ENCODE data around the gene GUF1. TPM values are rescaled to one million over a fixed set of nuclear protein-coding genes. Genes with fewer than 3 reads are reported as not detected.

The GUF1 gene
- total RNA-seq, 1 experiment from 2014 or later: 30.5 TPM

GRCh38 chr4:44663539-44664263 lies 14.5 kb upstream of the GUF1 start:
- Histone ChIP-seq H3K9ac (ENCODE audit: low read length) (no peak overlapping the region), H3K27ac (ENCODE audit: low read depth, low read length) (no peak overlapping the region), H3K27me3 (ENCODE audit: insufficient read depth, low read length) (no peaks in the 10 kb centered on the region; the same call in none of the 2 replicates), H3K79me2 (ENCODE audit: insufficient read depth, low read length) (no peaks in the 10 kb centered on the region), H3K4me3 (replicated peaks in 1 of 2; ENCODE audit: low read depth in 1 of 2, low read length in 2 of 2) (no peak overlapping the region), H3K36me3 (ENCODE audit: control insufficient read depth in 1 of 2, insufficient read depth in 2 of 2, low read length in 2 of 2) (no peaks in the 10 kb centered on the region), H4K20me1 (ENCODE audit: insufficient read depth) (no peaks in the 10 kb centered on the region), H3K4me2 (ENCODE audit: low read length) (no peak overlapping the region), H3K9me3 (ENCODE audit: control insufficient read depth in 1 of 2, insufficient read depth in 1 of 2, low read depth in 1 of 2, low read length in 2 of 2) (no peaks in the 10 kb centered on the region), H2AFZ (ENCODE audit: low read depth, low read length, poor library complexity, severe bottlenecking) (no peak overlapping the region), H3K9me2 (ENCODE audit: insufficient read depth) (no peaks in the 10 kb centered on the region), H3K4me1 (ENCODE audit: control insufficient read depth in 1 of 2, insufficient read depth in 2 of 2, low read length in 2 of 2) (no peaks in the 10 kb centered on the region; a peak in 1 of 4 replicates)
- no peak for DNase-seq (ENCODE audit: low read depth, low spot score)
- no peak for ATAC-seq
- no peak for TF ChIP-seq YY1 (IDR thresholded peaks at IDR 0.05; ENCODE audit: extremely low read depth, insufficient replicate concordance, low read depth, low read length)
- no peak for TF ChIP-seq FOSL1 (IDR thresholded peaks at IDR 0.05; ENCODE audit: low read depth)
- no peak for TF ChIP-seq EZH2phosphoT487 (IDR thresholded peaks at IDR 0.05; ENCODE audit: borderline replicate concordance)
- no peak for TF ChIP-seq ATF3 (IDR thresholded peaks at IDR 0.05)
- no peak for TF ChIP-seq TCF7L2 (IDR thresholded peaks at IDR 0.05; ENCODE audit: borderline replicate concordance, extremely low read depth, insufficient read depth, insufficient read length)
- TF ChIP-seq POLR2A (IDR thresholded peaks at IDR 0.05; ENCODE audit: borderline replicate concordance, extremely low read depth, insufficient read depth, insufficient read length): no peak
- intact Hi-C loops (cut with micrococcal nuclease): no loop called here
- no TSS peak for BruUV-seq (replicated peaks)
- ChIA-PET CTCF (no interaction called here), RAD21 (ENCODE audit: low non-redundant PET in 1 of 2, low total read pairs in 2 of 2, uncharacterized antibody in 2 of 2, unreplicated experiment in 2 of 2) (no interaction called here), POLR2A (no interaction called here)

- ATAC-seq (no peak), DNase-seq (ENCODE audit: low read depth, low spot score) (no peak)
- TF ChIP-seq EZH2 (IDR thresholded peaks at IDR 0.05) (no peak), YY1 (IDR thresholded peaks at IDR 0.05; ENCODE audit: extremely low read depth, insufficient replicate concordance, low read depth, low read length) (no peak), JUND (IDR thresholded peaks at IDR 0.05) (no peak), ZFX (IDR thresholded peaks at IDR 0.05) (no peak), SIN3A (IDR thresholded peaks at IDR 0.05; ENCODE audit: low read depth) (no peak), RAD21 (IDR thresholded peaks at IDR 0.05; ENCODE audit: low read depth) (no peak), REST (IDR thresholded peaks at IDR 0.05; ENCODE audit: low read depth) (no peak), POLR2A (IDR thresholded peaks at IDR 0.05; ENCODE audit: borderline replicate concordance, extremely low read depth, insufficient read depth, insufficient read length) (no peak), ELF1 (IDR thresholded peaks at IDR 0.05; ENCODE audit: borderline replicate concordance, low read depth) (no peak), MAX (IDR thresholded peaks at IDR 0.05) (no peak)
- Histone ChIP-seq H3K9me2 (ENCODE audit: insufficient read depth) (no peaks in the 10 kb centered on the region), H2AFZ (ENCODE audit: low read depth, low read length, poor library complexity, severe bottlenecking) (no peak overlapping the region), H3K4me1 (ENCODE audit: control insufficient read depth in 1 of 2, insufficient read depth in 2 of 2, low read length in 2 of 2) (no peaks in the 10 kb centered on the region), H3K79me2 (ENCODE audit: insufficient read depth, low read length) (no peaks in the 10 kb centered on the region), H4K20me1 (ENCODE audit: insufficient read depth) (no peaks in the 10 kb centered on the region), H3K36me3 (ENCODE audit: control insufficient read depth in 1 of 2, insufficient read depth in 2 of 2, low read length in 2 of 2) (no peaks in the 10 kb centered on the region), H3K9ac (ENCODE audit: low read length) (no peak overlapping the region), H3K4me2 (ENCODE audit: low read length) (no peak overlapping the region), H3K27ac (ENCODE audit: low read depth, low read length) (no peak overlapping the region), H3K4me3 (replicated peaks in 1 of 2; ENCODE audit: low read depth in 1 of 2, low read length in 2 of 2) (no peak overlapping the region), H3K9me3 (ENCODE audit: control insufficient read depth in 1 of 2, insufficient read depth in 1 of 2, low read depth in 1 of 2, low read length in 2 of 2) (no peaks in the 10 kb centered on the region), H3K27me3 (ENCODE audit: insufficient read depth, low read length) (no peaks in the 10 kb centered on the region; the same call in none of the 2 replicates)
- intact Hi-C loops (cut with micrococcal nuclease): no loop called here
- CTCF ChIA-PET: no interaction called here
- POLR2A ChIA-PET: interaction anchor here (2.1 kb wide), 1 partner anchor 10 kb away, joined by 7 read pairs; the partner anchor contains the start of gene GUF1
- RAD21 ChIA-PET (ENCODE audit: low non-redundant PET in 1 of 2, low total read pairs in 2 of 2, uncharacterized antibody in 2 of 2, unreplicated experiment in 2 of 2): no interaction called here
- BruUV-seq (replicated peaks): no TSS peak
Measured at GRCh38 chr4:44668526-44668925, 9.7 kb upstream of the GUF1 start.

Data from HCT116 (cell line).